ENCODE measurements around the gene MCTP2. TPM values are rescaled to one million over a fixed set of nuclear protein-coding genes. Genes with fewer than 3 reads are reported as not detected.

The MCTP2 gene
- total RNA-seq, 1 experiment from 2014 or later, result 1.3 TPM

DNA sequence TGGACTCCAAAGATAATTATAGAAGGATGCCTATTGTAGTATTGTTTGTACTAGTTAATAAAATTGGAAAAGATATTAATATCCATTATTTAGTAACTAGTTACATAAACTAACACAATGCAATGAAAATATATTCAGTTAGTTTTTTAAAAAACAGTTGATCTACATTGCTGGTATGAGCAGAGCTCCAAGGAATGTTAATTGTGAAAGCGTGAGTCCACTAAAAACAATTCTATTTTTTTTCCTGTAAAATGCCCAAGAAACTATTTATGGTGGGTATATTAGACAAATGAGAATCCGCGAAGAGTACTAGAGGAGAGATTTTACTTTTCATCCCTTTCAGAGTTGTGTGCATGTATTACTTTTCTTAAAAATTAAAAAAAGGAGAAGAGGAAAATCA is 104.3 kb downstream of the MCTP2 start:
- H3K56ac ChIP-seq (ENCODE audit: insufficient read length, low read depth, low read length), result no peak overlapping the region
- TF ChIP-seq, protein P1, sequence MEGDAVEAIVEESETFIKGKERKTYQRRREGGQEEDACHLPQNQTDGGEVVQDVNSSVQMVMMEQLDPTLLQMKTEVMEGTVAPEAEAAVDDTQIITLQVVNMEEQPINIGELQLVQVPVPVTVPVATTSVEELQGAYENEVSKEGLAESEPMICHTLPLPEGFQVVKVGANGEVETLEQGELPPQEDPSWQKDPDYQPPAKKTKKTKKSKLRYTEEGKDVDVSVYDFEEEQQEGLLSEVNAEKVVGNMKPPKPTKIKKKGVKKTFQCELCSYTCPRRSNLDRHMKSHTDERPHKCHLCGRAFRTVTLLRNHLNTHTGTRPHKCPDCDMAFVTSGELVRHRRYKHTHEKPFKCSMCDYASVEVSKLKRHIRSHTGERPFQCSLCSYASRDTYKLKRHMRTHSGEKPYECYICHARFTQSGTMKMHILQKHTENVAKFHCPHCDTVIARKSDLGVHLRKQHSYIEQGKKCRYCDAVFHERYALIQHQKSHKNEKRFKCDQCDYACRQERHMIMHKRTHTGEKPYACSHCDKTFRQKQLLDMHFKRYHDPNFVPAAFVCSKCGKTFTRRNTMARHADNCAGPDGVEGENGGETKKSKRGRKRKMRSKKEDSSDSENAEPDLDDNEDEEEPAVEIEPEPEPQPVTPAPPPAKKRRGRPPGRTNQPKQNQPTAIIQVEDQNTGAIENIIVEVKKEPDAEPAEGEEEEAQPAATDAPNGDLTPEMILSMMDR (conservative IDR thresholded peaks at IDR 0.05), result no peak
- no peaks in the 10 kb centered on the region for H3K9me3 ChIP-seq (ENCODE audit: control insufficient read depth, low read depth, low read length)
- H3K27me3 Mint-ChIP-seq (ENCODE audit: low read depth), result no peaks in the 10 kb centered on the region
- H2BK5ac ChIP-seq (ENCODE audit: insufficient read length, low read length), result no peak overlapping the region
- no peak overlapping the region for H3K14ac ChIP-seq (ENCODE audit: insufficient read depth, low read length)
- DNase-seq, result no peak
- no peak overlapping the region for H2BK20ac ChIP-seq (ENCODE audit: low read depth, low read length, poor library complexity, severe bottlenecking)
- no peaks in the 10 kb centered on the region for H3K79me1 ChIP-seq (ENCODE audit: insufficient read depth, low read depth, low read length, poor library complexity, severe bottlenecking)
- no peak overlapping the region for H2AFZ ChIP-seq (ENCODE audit: low read length)
- H3K4me1 Mint-ChIP-seq, result peaks cover 0 to 11% of the 10 kb centered on the region in 2 experiments
- H4K20me1 ChIP-seq (ENCODE audit: control insufficient read depth, insufficient read depth, insufficient read length), result no peaks in the 10 kb centered on the region
- no peak overlapping the region for H3K23ac ChIP-seq (ENCODE audit: insufficient read length, low read depth, low read length)
- no peak overlapping the region for H2AK5ac ChIP-seq (ENCODE audit: insufficient read length, low read length)
- no peak overlapping the region for H3K4me2 ChIP-seq (ENCODE audit: insufficient read depth, insufficient read length, low read length)
- H2BK12ac ChIP-seq (ENCODE audit: insufficient read length, low read depth, low read length), result no peak overlapping the region
- no peak overlapping the region for H3K18ac ChIP-seq (ENCODE audit: insufficient read length, low read depth, low read length)
- no peak overlapping the region for H4K91ac ChIP-seq (ENCODE audit: insufficient read length, low read depth, low read length)
- no peak overlapping the region for H3T11ph ChIP-seq (ENCODE audit: low read length)
- H3K27ac ChIP-seq (ENCODE audit: insufficient read length, low read depth, low read length), result no peak overlapping the region
- H4K5ac ChIP-seq (ENCODE audit: insufficient read length, low read depth, low read length), result no peak overlapping the region
- no peaks in the 10 kb centered on the region for H3K23me2 ChIP-seq (ENCODE audit: insufficient read length, low read depth, low read length, poor library complexity, severe bottlenecking)
- H3K27ac Mint-ChIP-seq, result no peak overlapping the region
- no peaks in the 10 kb centered on the region for H3K27me3 ChIP-seq (ENCODE audit: insufficient read depth, low read length)
- no peak overlapping the region for H3K9ac ChIP-seq (ENCODE audit: extremely low read depth, insufficient read length, low read length)
- WGBS (ENCODE audit: extremely low coverage, insufficient read length, low lambda C conversion rate), result no CpG with 5 or more reads among the region's 3 CpGs
- H2BK120ac ChIP-seq (ENCODE audit: low read depth, low read length, poor library complexity, severe bottlenecking), result no peak overlapping the region
- H3K9me3 Mint-ChIP-seq, result no peaks in the 10 kb centered on the region
- H3K79me2 ChIP-seq (ENCODE audit: insufficient read depth, low read length), result no peaks in the 10 kb centered on the region
- no peak overlapping the region for H3K4ac ChIP-seq (ENCODE audit: low read depth, low read length)
- no peak overlapping the region for H4K8ac ChIP-seq (replicated peaks; ENCODE audit: insufficient read length, low read depth, low read length)
- H2BK15ac ChIP-seq (ENCODE audit: low read depth, low read length), result no peak overlapping the region
- H3K4me3 Mint-ChIP-seq, result no peak overlapping the region
- no peaks in the 10 kb centered on the region for H3K36me3 Mint-ChIP-seq (ENCODE audit: insufficient read depth in 1 of 3, low read depth in 3 of 3)
- H3K4me1 ChIP-seq (ENCODE audit: insufficient read depth, low read length), result 0 out of 2 replicates have a peak, but pooled peaks cover 3% of the 10 kb centered on the region

Data from H9 (cell line).